ENCODE data around the gene ESPNL. TPM values are rescaled to one million over a fixed set of nuclear protein-coding genes. Genes with fewer than 3 reads are reported as not detected.

Gene ESPNL
- total RNA-seq, 1 donor from 2014 or later = not detected

- no peak for TF ChIP-seq CTCF (IDR thresholded peaks at IDR 0.05)
- H3K4me3 Mint-ChIP-seq (ENCODE audit: unreplicated experiment) = no peak overlapping the region
- peaks cover 30% of the 10 kb centered on the region for H3K4me1 Mint-ChIP-seq (ENCODE audit: unreplicated experiment)
- DNase-seq (ENCODE audit: extremely low spot score, unreplicated experiment) = no peak
- H3K27ac Mint-ChIP-seq (ENCODE audit: unreplicated experiment) = peak overlapping the region; percentile 57
- peaks cover 35% of the 10 kb centered on the region for H3K36me3 Mint-ChIP-seq (ENCODE audit: unreplicated experiment)
- no peaks in the 10 kb centered on the region for H3K9me3 Mint-ChIP-seq (ENCODE audit: unreplicated experiment)
- no peaks in the 10 kb centered on the region for H3K27me3 Mint-ChIP-seq (ENCODE audit: unreplicated experiment)
Observed at GRCh38 chr2:238171575-238172187, 71.5 kb downstream of the ESPNL start.

- Mint-ChIP-seq H3K36me3 (ENCODE audit: unreplicated experiment) (peaks cover 43% of the 10 kb centered on the region), H3K4me1 (ENCODE audit: unreplicated experiment) (peaks cover 30% of the 10 kb centered on the region), H3K9me3 (ENCODE audit: unreplicated experiment) (no peaks in the 10 kb centered on the region), H3K4me3 (ENCODE audit: unreplicated experiment) (no peak overlapping the region), H3K27me3 (ENCODE audit: unreplicated experiment) (no peaks in the 10 kb centered on the region), H3K27ac (ENCODE audit: unreplicated experiment) (peak overlapping the region; percentile 69)
- TF ChIP-seq CTCF (IDR thresholded peaks at IDR 0.05) = no peak
- DNase-seq (ENCODE audit: extremely low spot score, unreplicated experiment) = no peak
Observed at GRCh38 chr2:238172439-238172838, 72.3 kb downstream of the ESPNL start.

GRCh38 chr2:238173692-238174091 is 73.6 kb downstream of the ESPNL start:
- DNase-seq (ENCODE audit: extremely low spot score, unreplicated experiment) = no peak
- Mint-ChIP-seq H3K27me3 (ENCODE audit: unreplicated experiment) (no peaks in the 10 kb centered on the region), H3K36me3 (ENCODE audit: unreplicated experiment) (peaks cover 43% of the 10 kb centered on the region), H3K4me3 (ENCODE audit: unreplicated experiment) (no peak overlapping the region), H3K4me1 (ENCODE audit: unreplicated experiment) (peaks cover 28% of the 10 kb centered on the region), H3K9me3 (ENCODE audit: unreplicated experiment) (no peaks in the 10 kb centered on the region), H3K27ac (ENCODE audit: unreplicated experiment) (no peak overlapping the region)
- TF ChIP-seq CTCF (IDR thresholded peaks at IDR 0.05) = no peak

- Mint-ChIP-seq H3K4me1 (ENCODE audit: unreplicated experiment) (peaks cover 22% of the 10 kb centered on the region), H3K27ac (ENCODE audit: unreplicated experiment) (no peak overlapping the region), H3K27me3 (ENCODE audit: unreplicated experiment) (no peaks in the 10 kb centered on the region), H3K9me3 (ENCODE audit: unreplicated experiment) (no peaks in the 10 kb centered on the region), H3K36me3 (ENCODE audit: unreplicated experiment) (peaks cover 49% of the 10 kb centered on the region), H3K4me3 (ENCODE audit: unreplicated experiment) (no peak overlapping the region)
- no peak for DNase-seq (ENCODE audit: extremely low spot score, unreplicated experiment)
- TF ChIP-seq CTCF (IDR thresholded peaks at IDR 0.05) = no peak
Observed at GRCh38 chr2:238174291-238174690, 74.2 kb downstream of the ESPNL start.

GRCh38 chr2:238174701-238175100 is 74.6 kb downstream of the ESPNL start:
- no peak for TF ChIP-seq CTCF (IDR thresholded peaks at IDR 0.05)
- H3K27me3 Mint-ChIP-seq (ENCODE audit: unreplicated experiment) = no peaks in the 10 kb centered on the region
- no peak for DNase-seq (ENCODE audit: extremely low spot score, unreplicated experiment)
- H3K4me1 Mint-ChIP-seq (ENCODE audit: unreplicated experiment) = peaks cover 18% of the 10 kb centered on the region
- H3K36me3 Mint-ChIP-seq (ENCODE audit: unreplicated experiment) = peaks cover 54% of the 10 kb centered on the region
- no peaks in the 10 kb centered on the region for H3K9me3 Mint-ChIP-seq (ENCODE audit: unreplicated experiment)
- no peak overlapping the region for H3K4me3 Mint-ChIP-seq (ENCODE audit: unreplicated experiment)
- H3K27ac Mint-ChIP-seq (ENCODE audit: unreplicated experiment) = no peak overlapping the region
